Activated CD4-positive, alpha-beta memory T cell treated with anti-CD3 and anti-CD28 coated beads, Interleukin-2, amount 10 ng/mL, durations not matched to agents 7 days and 5 days (primary cell): ENCODE data around the gene LLGL2. TPM values are rescaled to one million over a fixed set of nuclear protein-coding genes. Genes with fewer than 3 reads are reported as not detected.
"Not testable (repeated sequence)": the region's sequence is repeated elsewhere in the genome, so short reads cannot be mapped to it uniquely, and the experiment has no call there.

Experiments
- CTCF ChIA-PET: fragments of 350-600 bp; sonication (Branson Sonifier 250); formaldehyde crosslinking; loops from one replicate; lab custom pipeline; 2021; ENCODE audit warnings: antibody characterized with exemption, inconsistent platforms; lab: Charles Lee
- POLR2A ChIA-PET: fragments of 350-600 bp; sonication (Branson Sonifier 250); formaldehyde crosslinking; loops from one replicate; lab custom pipeline; 2021; ENCODE audit warnings: antibody characterized with exemption; lab: Charles Lee
- DNase-seq: peaks from one replicate; pipeline ENCODE4 v3.0.0-alpha.2; 2020
- H3K27ac Mint-ChIP-seq: one replicate; pipeline ENCODE4 v1.8.0; 2021; ENCODE audit warnings: mild to moderate bottlenecking, mixed read lengths
- H3K27me3 Mint-ChIP-seq: one replicate; pipeline ENCODE4 v1.8.0; 2021; ENCODE audit warnings: mixed read lengths
- H3K36me3 Mint-ChIP-seq: one replicate; pipeline ENCODE4 v1.8.0; 2021; ENCODE audit warnings: low read depth, mixed read lengths
- H3K4me1 Mint-ChIP-seq: one replicate; pipeline ENCODE4 v1.8.0; 2021; ENCODE audit warnings: mixed read lengths
- H3K4me3 Mint-ChIP-seq: one replicate; pipeline ENCODE4 v1.8.0; 2021; ENCODE audit warnings: mild to moderate bottlenecking, mixed read lengths
- H3K9me3 Mint-ChIP-seq: one replicate; pipeline ENCODE4 v1.8.0; 2021; ENCODE audit warnings: mixed read lengths
- total RNA-seq, 2 experiments: library from RNA; stranded (reverse); gene quantifications; one replicate each; pipeline ENCODE4 v1.2.3, GENCODE V29; 2021

LLGL2 gene
- total RNA-seq, 2 experiments from 2014 or later = 25.9 to 27.8 TPM

DNA sequence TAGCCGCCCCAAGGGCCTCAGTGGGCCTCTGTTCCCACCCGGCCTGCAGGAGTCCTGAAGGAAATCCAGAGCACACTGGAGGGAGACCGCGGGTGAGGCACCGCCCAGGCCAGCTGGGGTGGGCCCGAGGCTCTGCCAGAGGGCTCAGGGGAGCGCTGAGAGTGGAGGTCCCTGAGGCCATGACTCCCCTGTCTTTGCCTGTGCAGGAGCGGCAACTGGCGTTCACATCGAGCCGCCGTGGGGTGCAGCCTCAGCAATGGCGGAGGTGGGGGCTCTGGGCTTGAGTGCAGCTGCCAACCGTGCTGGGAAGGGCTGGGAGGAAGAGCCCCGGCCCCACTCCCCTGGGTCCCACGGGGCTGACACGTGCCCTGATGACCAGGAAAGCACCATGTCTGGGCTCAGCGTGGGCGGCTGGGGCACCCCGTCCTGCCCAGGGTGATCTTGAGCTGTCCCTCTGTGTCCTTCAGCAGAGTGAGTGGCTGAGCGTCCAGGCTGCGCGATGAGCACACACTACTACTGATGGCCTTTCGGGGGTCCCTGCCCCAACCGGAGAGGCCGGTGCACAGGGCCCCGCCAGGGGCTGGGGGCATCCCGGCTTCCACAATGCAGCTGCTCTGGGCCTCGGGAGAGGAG, 49.0 kb downstream of the LLGL2 start:
- peaks cover 3% of the 10 kb centered on the region for H3K4me1 Mint-ChIP-seq
- POLR2A ChIA-PET = no interaction called here
- CTCF ChIA-PET = no interaction called here

DNA sequence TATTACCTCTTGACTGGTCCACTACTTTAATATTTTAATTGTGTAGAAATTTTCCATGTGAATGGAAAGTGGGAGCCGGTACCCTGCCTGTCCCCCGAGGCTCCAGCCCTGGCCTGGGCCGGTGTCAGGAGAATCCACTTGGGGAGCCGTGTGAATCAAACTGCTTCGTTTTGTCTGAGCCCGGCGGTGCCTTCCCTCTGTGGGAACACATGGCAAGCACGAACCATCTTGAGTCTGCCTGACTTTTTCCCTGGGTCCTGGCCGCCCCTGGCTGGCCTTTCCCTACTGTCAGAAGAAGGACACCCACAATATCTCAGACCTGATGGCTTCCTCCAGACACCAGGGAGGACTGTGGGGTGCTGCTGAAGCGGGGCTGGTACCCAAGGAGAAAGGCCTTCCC, 49.7 kb downstream of the LLGL2 start:
- Mint-ChIP-seq H3K27me3 (no peaks in the 10 kb centered on the region), H3K27ac (no peak overlapping the region), H3K9me3 (no peaks in the 10 kb centered on the region), H3K4me1 (peaks cover 3% of the 10 kb centered on the region), H3K36me3 (no peaks in the 10 kb centered on the region), H3K4me3 (no peak overlapping the region)
- no peak for DNase-seq
- POLR2A ChIA-PET = no interaction called here
- CTCF ChIA-PET = no interaction called here

More for the DNA sequence above, 49.0 kb downstream of the LLGL2 start:
- H3K27ac Mint-ChIP-seq = no peak overlapping the region
- H3K4me3 Mint-ChIP-seq = no peak overlapping the region
- H3K27me3 Mint-ChIP-seq = no peaks in the 10 kb centered on the region
- H3K9me3 Mint-ChIP-seq = no peaks in the 10 kb centered on the region
- no peak for DNase-seq
- H3K36me3 Mint-ChIP-seq = no peaks in the 10 kb centered on the region

DNA sequence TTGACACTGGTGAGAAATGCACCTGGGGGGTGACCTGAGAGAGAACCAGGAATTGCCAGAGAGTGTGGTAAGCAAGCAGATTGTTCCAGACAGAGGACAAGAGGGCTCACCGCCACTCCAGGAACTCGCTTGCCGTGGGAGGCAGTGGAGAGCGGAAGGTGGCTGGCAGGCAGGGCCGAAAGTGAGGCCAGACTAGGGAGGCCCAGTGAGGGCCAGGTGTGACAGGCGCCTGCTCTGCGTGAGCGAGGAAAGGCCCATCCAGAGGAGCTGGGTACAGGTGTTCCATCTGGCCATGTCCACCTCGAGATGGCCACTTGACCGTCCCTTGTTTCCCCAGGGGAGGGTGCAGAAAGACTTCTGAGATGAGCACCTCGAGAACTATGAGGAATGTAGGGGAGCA, 50.2 kb downstream of the LLGL2 start:
- Mint-ChIP-seq H3K9me3 (no peaks in the 10 kb centered on the region), H3K27me3 (no peaks in the 10 kb centered on the region), H3K36me3 (no peaks in the 10 kb centered on the region), H3K4me1 (peaks cover 3% of the 10 kb centered on the region), H3K4me3 (no peak overlapping the region), H3K27ac (no peak overlapping the region)
- POLR2A ChIA-PET = no interaction called here
- CTCF ChIA-PET = no interaction called here
- no peak for DNase-seq

DNA sequence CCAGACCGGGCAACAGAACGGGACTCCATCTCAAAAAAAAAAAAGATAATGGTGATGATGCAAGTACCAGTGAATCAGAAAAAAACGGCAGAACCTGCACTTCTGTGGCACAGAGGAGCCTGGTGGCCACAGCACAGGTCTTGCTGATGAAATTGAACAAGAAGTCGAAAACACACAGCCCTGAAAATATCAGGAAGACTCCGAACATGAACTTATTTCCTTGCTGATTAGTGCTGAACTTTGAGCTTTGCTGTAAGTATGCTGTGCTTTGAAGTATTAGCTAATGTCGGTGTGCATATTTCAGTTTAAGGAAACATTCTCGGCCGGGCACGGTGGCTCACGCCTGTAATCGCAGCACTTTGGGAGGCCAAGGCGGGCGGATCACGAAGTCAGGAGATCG, 51.2 kb downstream of the LLGL2 start:
- H3K36me3 Mint-ChIP-seq = no peaks in the 10 kb centered on the region
- no peak for DNase-seq
- ChIA-PET POLR2A (no interaction called here), CTCF (no interaction called here)
- H3K4me3 Mint-ChIP-seq = no peak overlapping the region
- H3K4me1 Mint-ChIP-seq = peaks cover 7% of the 10 kb centered on the region
- H3K27me3 Mint-ChIP-seq = peaks cover 6% of the 10 kb centered on the region
- no peak overlapping the region for H3K27ac Mint-ChIP-seq
- H3K9me3 Mint-ChIP-seq = peaks cover 2% of the 10 kb centered on the region

DNA sequence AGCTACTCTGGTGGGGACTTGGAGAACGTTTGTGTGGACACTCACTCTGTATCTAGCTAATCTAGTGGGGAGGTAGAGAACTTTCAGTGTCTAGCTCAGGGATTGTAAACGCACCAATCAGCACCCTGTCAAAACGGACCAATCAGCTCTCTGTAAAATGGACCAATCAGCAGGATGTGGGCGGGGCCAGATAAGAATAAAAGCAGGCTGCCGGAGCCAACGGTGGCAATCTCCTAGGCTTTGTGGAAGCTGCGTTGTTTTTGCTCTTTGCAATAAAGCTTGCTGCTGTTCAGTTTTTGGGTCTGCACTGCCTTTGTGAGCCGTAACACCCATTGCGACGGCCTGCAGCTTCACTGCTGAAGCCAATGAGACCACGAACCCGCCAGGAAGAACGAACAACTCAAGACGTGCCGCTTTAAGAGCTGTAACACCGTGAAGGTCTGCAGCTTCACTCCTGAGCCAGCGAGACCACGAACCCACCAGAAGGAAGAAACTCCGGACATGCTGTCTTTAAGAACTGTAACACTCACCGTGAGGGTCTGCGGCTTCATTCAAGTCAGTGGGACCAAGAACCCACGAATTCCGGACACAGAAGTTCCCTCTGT, 55.7 kb downstream of the LLGL2 start:
- H3K27ac Mint-ChIP-seq, H3K4me1 Mint-ChIP-seq, H3K9me3 Mint-ChIP-seq, H3K36me3 Mint-ChIP-seq: not testable (repeated sequence)
- peak; percentile 55 for DNase-seq
- ChIA-PET CTCF (interaction anchor here (0.8 to 1.6 kb wide), 7 partner anchors 9 to 167 kb away, joined by 3 to 7 read pairs (median 4); partner anchors contain the start of genes LLGL2, SMIM5 and TSEN54), POLR2A (interaction anchor here (0.9 to 1.4 kb wide), 6 partner anchors 10 to 172 kb away, joined by 3 to 5 read pairs (median 3); partner anchors contain the start of genes LLGL2, TMEM94 and TSEN54)
- Mint-ChIP-seq H3K27me3 (peaks cover 21% of the 10 kb centered on the region), H3K4me3 (peak overlapping the region; percentile 73)

DNA sequence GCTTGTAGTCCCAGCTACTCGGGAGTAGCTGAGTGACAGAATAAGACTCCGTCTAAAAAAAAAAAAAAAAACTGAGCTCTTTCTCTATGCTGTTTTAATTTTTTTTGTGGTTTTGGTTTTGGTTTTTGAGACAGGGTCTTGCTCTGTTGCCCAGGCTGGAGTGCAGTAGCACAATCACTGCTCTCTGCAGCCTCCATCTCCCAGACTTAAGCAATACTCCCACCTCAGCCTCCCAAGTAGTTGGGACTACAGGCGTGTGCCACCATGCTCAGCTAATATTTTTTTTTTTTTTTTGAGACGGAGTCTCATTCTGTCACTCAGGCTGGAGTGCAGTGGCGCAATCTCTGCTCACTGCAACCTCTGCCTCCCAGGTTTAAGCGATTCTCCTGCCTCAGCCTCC, 57.7 kb downstream of the LLGL2 start:
- DNase-seq, H3K36me3 Mint-ChIP-seq, H3K27ac Mint-ChIP-seq, H3K4me3 Mint-ChIP-seq, POLR2A ChIA-PET, H3K9me3 Mint-ChIP-seq, H3K4me1 Mint-ChIP-seq: not testable (repeated sequence)
- CTCF ChIA-PET = interaction anchor here (0.8 to 1.6 kb wide), 5 partner anchors 17 to 170 kb away, joined by 3 to 8 read pairs (median 5); partner anchors contain the start of genes TMEM94 and TSEN54
- peaks cover 37% of the 10 kb centered on the region for H3K27me3 Mint-ChIP-seq

DNA sequence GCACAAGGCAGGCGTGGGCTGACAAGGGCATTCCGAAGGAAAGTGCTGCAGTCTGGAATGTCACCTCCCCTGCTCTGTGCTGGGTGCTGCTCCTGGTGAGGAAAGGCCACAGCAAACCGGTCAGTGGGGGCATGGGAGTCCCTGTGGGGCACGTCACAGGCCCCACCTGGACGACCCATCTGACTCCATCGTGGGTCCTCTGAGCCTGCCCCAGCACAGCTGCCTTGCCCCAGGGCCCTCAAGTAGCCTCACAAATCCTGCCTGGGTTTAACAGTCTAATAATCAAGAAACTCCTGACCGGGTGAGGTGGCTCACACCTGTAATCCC, 59.3 kb downstream of the LLGL2 start:
- Mint-ChIP-seq H3K9me3 (peaks cover 2% of the 10 kb centered on the region), H3K27ac (no peak overlapping the region), H3K4me3 (no peak overlapping the region), H3K27me3 (peaks cover 37% of the 10 kb centered on the region), H3K4me1 (peaks cover 13% of the 10 kb centered on the region), H3K36me3 (no peaks in the 10 kb centered on the region)
- ChIA-PET POLR2A (no interaction called here), CTCF (interaction anchor here (1.3 kb wide), 1 partner anchor 16 kb away, joined by 4 read pairs; no protein-coding TSS in a partner anchor)
- no peak for DNase-seq

DNA sequence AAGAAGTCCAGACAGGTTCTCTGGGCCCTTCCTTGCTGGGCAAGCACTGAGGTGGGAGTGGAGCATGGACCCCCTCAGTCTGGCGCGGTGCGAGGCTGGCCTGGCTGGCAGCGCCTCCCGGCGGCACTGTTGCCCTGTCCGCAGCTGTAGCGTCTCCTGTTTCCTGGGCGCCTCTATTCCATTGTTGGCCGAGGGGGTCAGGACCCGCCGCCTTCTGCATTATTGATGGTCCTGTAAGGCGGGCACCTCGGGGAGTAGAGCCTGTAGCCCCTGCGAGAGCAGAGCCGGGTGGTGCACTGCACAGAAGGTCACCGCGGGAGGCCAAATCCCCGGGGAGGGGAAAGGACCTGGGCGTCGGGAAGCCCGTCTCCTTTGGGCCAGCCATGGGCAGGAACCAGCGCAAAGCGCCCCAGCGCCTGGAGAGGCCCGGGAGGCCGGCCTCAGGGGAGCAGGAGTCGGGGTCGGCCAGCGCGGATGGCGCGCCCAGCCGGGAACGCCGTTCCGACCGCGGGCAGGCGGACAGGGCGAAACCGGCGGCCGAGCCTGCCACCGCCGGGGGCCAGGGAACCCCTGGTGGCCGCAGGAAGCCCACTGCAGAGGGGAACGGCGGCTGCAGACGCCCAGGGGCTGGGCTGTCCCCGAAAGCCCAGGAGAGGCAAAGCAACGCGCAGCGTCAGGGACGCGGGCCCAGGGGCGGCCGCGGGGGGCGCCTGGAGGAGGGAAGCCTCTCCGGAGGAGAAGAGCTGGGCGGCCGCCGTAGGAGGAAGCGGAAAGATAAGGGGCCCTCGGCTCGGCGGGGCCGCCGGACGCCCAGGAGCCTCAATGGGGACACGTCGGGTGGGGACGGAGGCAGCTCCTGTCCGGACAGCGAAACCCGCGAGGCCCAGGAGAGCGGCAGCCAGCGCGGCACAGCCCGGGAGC, 62.4 kb downstream of the LLGL2 start, which contains the start of gene MYO15B:
MYO15B (plus strand) TSS at position 126 of the 921 bp plus-strand sequence; CDS start at position 384, 258 bp downstream.
- CTCF ChIA-PET = interaction anchor here (0.5 to 6.4 kb wide), 9 partner anchors 14 to 299 kb away, joined by 3 to 38 read pairs (median 5); partner anchors contain the start of genes SLC25A19, TMEM94 and TSEN54
- no peak within 1 kb of the TSS for H3K27ac Mint-ChIP-seq
- peaks cover 31% of the 10 kb centered on the region for H3K27me3 Mint-ChIP-seq
- H3K4me1 Mint-ChIP-seq = peaks cover 17% of the 10 kb centered on the region
- H3K4me3 Mint-ChIP-seq = no peak within 1 kb of the TSS
- no peaks in the 10 kb centered on the region for H3K9me3 Mint-ChIP-seq
- POLR2A ChIA-PET = interaction anchor here (0.5 to 2.4 kb wide), 8 partner anchors 17 to 317 kb away, joined by 3 to 12 read pairs (median 4); partner anchors contain the start of genes LLGL2, MIF4GD, RECQL5 and TMEM94
- peak; percentile 41 for DNase-seq
- no peaks in the 10 kb centered on the region for H3K36me3 Mint-ChIP-seq

DNA sequence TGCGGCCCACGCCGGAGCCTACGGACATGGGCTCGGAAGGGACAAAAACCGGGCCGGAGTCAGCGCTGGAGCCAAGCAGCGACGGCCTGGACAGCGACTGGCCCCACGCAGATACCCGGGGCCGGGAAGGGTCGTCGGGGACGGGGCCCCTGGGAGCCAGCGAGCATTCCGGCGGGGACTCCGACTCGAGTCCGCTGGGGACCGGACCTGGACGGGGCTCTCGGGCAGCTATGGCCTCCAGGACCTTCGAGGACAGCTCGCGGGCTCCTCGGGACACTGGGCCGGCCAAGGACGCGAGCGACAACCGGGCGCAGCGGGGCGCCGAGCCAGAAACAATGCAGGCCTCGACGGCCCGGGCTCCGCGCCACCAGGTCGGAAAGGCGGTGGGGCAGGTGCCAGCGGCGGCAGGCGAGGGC, 63.1 kb downstream of the LLGL2 start:
- Mint-ChIP-seq H3K4me1 (peaks cover 15% of the 10 kb centered on the region), H3K27ac (no peak overlapping the region), H3K4me3 (no peak overlapping the region), H3K9me3 (no peaks in the 10 kb centered on the region), H3K36me3 (no peaks in the 10 kb centered on the region), H3K27me3 (peaks cover 30% of the 10 kb centered on the region)
- DNase-seq = no peak
- ChIA-PET POLR2A (interaction anchor here (0.5 to 2.4 kb wide), 8 partner anchors 17 to 318 kb away, joined by 3 to 12 read pairs (median 4); partner anchors contain the start of genes LLGL2, MIF4GD, RECQL5 and TMEM94), CTCF (interaction anchor here (0.8 to 6.4 kb wide), 8 partner anchors 13 to 299 kb away, joined by 3 to 38 read pairs (median 6); partner anchors contain the start of genes SLC25A19, TMEM94 and TSEN54)

DNA sequence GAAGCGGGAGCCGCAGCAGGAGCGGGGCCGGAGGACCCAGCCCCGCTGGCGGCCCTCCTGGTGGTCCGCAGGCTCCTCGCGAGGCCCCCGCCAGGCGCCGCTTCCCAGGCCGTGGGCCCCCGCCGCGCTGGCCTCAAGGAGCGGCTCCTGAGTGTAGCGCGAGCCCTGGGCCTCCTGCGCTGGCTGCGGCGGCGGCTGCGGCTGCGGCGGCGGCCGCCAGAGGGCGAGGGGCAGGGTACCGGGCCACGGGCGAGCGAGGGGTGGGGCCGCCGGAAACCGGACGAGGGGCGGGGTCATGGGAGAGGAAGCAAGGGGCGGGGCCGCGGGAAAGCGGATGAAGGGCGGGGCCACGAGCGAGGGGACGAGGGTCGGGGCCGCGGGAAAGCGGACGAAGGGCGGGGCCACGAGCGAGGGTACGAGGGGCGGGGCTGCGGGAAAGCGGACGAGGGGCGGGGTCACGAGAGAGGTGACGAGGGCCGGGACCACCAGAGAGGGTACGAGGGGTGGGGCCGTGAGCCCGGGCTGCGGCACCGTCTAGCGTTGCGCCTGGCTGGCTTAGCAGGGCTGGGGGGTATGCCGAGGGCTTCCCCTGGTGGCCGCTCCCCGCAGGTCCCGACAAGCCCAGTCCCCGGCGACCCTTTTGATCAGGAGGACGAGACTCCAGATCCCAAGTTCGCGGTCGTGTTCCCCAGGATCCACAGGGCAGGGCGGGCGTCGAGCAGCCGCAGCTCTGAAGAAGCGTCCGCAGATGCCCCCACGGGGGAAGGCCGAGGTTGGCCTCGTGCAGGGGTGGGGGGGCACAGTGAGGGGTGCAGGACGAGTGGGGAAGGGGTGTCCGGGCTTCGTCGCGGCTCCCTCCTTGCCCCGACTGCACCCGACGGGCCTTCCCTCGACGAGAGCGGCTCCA, 63.8 kb downstream of the LLGL2 start:
- CTCF ChIA-PET = interaction anchor here (1.0 to 6.4 kb wide), 6 partner anchors 13 to 194 kb away, joined by 3 to 38 read pairs (median 6); partner anchors contain the start of genes TMEM94 and TSEN54
- Mint-ChIP-seq H3K4me1 (peaks cover 15% of the 10 kb centered on the region), H3K27ac (peak overlapping the region; percentile 47), H3K27me3 (peaks cover 30% of the 10 kb centered on the region), H3K9me3 (no peaks in the 10 kb centered on the region), H3K36me3 (no peaks in the 10 kb centered on the region), H3K4me3 (peak overlapping the region; percentile 69)
- DNase-seq = peak; percentile 97
- POLR2A ChIA-PET = interaction anchor here (0.6 to 2.4 kb wide), 6 partner anchors 13 to 300 kb away, joined by 3 to 12 read pairs (median 5); partner anchors contain the start of genes LLGL2, SLC25A19 and TMEM94

DNA sequence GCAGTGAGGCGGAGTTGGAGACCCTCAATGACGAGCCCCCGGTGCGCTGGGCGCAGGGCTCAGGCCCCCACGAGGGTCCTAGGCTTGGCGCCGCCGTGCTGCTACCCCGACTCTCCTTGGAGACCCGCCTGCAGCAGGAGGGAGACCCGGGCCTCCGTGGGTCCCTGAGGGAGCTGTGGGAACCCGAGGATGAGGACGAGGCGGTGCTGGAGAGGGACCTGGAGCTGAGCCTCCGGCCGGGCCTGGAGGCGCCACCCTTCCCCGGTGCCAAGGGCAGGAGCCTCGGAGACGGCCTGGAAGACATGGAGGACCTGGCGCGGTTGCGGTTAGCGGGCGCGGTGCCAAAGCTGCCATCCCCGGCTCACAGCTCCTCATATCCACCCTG, 64.4 kb downstream of the LLGL2 start:
- DNase-seq = no peak
- no peak overlapping the region for H3K27ac Mint-ChIP-seq
- peak overlapping the region; percentile 21 for H3K4me3 Mint-ChIP-seq
- CTCF ChIA-PET = interaction anchor here (0.9 to 6.4 kb wide), 5 partner anchors 12 to 195 kb away, joined by 3 to 38 read pairs (median 4); partner anchors contain the start of gene TSEN54
- peaks cover 28% of the 10 kb centered on the region for H3K27me3 Mint-ChIP-seq
- peaks cover 15% of the 10 kb centered on the region for H3K4me1 Mint-ChIP-seq
- no peaks in the 10 kb centered on the region for H3K9me3 Mint-ChIP-seq
- no peaks in the 10 kb centered on the region for H3K36me3 Mint-ChIP-seq
- POLR2A ChIA-PET = interaction anchor here (0.6 to 1.5 kb wide), 3 partner anchors 12 to 301 kb away, joined by 3 to 4 read pairs (median 4); partner anchors contain the start of gene SLC25A19
